ENCODE measurements around the gene BRWD1. TPM values are rescaled to one million over a fixed set of nuclear protein-coding genes. Genes with fewer than 3 reads are reported as not detected.

The BRWD1 gene
- total RNA-seq, 2 experiments from 2014 or later: 84.7 to 92.2 TPM

DNA sequence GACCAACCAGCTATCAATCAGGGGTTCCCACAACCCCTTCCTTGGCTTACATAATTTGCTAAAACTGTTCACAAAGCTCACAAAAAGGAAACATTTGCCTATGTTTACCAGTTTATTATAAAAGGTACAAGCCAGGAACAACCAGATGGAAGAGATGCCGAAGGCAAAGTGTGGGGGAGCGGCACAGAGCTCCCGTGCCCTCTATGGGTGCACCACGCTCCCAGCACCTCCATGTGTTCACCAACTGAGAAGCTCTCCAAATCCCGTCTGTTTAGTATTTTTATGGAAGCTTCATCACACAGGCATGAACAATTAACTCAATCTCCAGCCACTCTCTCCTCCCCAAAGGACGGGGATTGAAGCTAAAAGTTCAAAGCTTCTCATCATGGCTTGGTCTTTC lies 163.1 kb downstream of the BRWD1 start:
- Mint-ChIP-seq H3K9me3 (no peaks in the 10 kb centered on the region), H3K4me3 (no peak overlapping the region), H3K36me3 (ENCODE audit: low read depth) (no peaks in the 10 kb centered on the region), H3K4me1 (ENCODE audit: low read depth) (no peaks in the 10 kb centered on the region), H3K27me3 (peaks cover 17% of the 10 kb centered on the region), H3K27ac (no peak overlapping the region)
- Histone ChIP-seq H3K4me3 (ENCODE audit: low read length) (no peak overlapping the region), H3K4me1 (ENCODE audit: insufficient read depth, low read length) (no peaks in the 10 kb centered on the region), H3K27me3 (ENCODE audit: control insufficient read depth in 1 of 2, insufficient read depth in 2 of 2, low read length in 2 of 2) (no peaks in the 10 kb centered on the region), H3K27ac (ENCODE audit: low read depth in 1 of 2, low read length in 2 of 2) (no peak overlapping the region), H3K36me3 (ENCODE audit: insufficient read depth, low read length) (no peaks in the 10 kb centered on the region), H3K9me3 (ENCODE audit: control insufficient read depth in 1 of 2, insufficient read depth in 1 of 2, low read length in 2 of 2) (no peaks in the 10 kb centered on the region)
- ChIA-PET CTCF (no interaction called here), POLR2A (no interaction called here)
- TF ChIP-seq, protein P1, sequence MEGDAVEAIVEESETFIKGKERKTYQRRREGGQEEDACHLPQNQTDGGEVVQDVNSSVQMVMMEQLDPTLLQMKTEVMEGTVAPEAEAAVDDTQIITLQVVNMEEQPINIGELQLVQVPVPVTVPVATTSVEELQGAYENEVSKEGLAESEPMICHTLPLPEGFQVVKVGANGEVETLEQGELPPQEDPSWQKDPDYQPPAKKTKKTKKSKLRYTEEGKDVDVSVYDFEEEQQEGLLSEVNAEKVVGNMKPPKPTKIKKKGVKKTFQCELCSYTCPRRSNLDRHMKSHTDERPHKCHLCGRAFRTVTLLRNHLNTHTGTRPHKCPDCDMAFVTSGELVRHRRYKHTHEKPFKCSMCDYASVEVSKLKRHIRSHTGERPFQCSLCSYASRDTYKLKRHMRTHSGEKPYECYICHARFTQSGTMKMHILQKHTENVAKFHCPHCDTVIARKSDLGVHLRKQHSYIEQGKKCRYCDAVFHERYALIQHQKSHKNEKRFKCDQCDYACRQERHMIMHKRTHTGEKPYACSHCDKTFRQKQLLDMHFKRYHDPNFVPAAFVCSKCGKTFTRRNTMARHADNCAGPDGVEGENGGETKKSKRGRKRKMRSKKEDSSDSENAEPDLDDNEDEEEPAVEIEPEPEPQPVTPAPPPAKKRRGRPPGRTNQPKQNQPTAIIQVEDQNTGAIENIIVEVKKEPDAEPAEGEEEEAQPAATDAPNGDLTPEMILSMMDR (IDR thresholded peaks at IDR 0.05): no peak
- ATAC-seq (ENCODE audit: poor library complexity) (no peak), DNase-seq (no peak)
- intact Hi-C loops (cut with DNase I, micrococcal nuclease): no loop called here

DNA sequence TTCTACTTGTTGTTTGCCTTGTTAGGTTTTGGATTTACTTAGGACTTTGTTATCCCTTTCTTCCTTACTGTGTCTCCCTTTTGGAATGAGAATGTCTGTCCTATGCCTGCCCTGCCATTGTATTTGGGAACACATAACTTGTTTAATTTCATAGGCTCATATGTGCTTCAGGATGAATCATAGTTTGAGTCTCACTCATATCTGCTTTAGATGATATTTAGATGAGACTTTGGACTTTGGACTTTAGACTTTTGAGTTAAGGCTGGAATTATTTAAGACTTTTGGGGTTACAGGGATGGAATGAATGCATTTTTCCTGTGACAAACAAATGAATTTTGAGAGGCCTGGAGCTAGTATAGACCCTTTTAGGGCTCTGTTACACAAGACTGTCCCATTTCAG lies 163.6 kb downstream of the BRWD1 start:
- ATAC-seq (ENCODE audit: poor library complexity): no peak
- POLR2A ChIA-PET: no interaction called here
- CTCF ChIA-PET: no interaction called here
- no peaks in the 10 kb centered on the region for H3K36me3 ChIP-seq (ENCODE audit: insufficient read depth, low read length)
- H3K36me3 Mint-ChIP-seq (ENCODE audit: low read depth): no peaks in the 10 kb centered on the region
- peaks cover 17% of the 10 kb centered on the region for H3K27me3 Mint-ChIP-seq
- DNase-seq: no peak
- no peaks in the 10 kb centered on the region for H3K4me1 Mint-ChIP-seq (ENCODE audit: low read depth)
- H3K4me3 Mint-ChIP-seq: no peak overlapping the region
- H3K4me1 ChIP-seq (ENCODE audit: insufficient read depth, low read length): no peaks in the 10 kb centered on the region
- H3K27ac ChIP-seq (ENCODE audit: low read depth in 1 of 2, low read length in 2 of 2): no peak overlapping the region
- H3K4me3 ChIP-seq (ENCODE audit: low read length): no peak overlapping the region
- intact Hi-C loops (cut with DNase I, micrococcal nuclease): no loop called here
- no peaks in the 10 kb centered on the region for H3K9me3 ChIP-seq (ENCODE audit: control insufficient read depth in 1 of 2, insufficient read depth in 1 of 2, low read length in 2 of 2)
- no peak overlapping the region for H3K27ac Mint-ChIP-seq
- no peaks in the 10 kb centered on the region for H3K27me3 ChIP-seq (ENCODE audit: control insufficient read depth in 1 of 2, insufficient read depth in 2 of 2, low read length in 2 of 2)
- TF ChIP-seq, protein P1 (IDR thresholded peaks at IDR 0.05): no peak
- no peaks in the 10 kb centered on the region for H3K9me3 Mint-ChIP-seq

- intact Hi-C loops (cut with DNase I, micrococcal nuclease): no loop called here
- no peak for DNase-seq
- Mint-ChIP-seq H3K4me1 (ENCODE audit: low read depth) (no peaks in the 10 kb centered on the region), H3K4me3 (no peak overlapping the region), H3K27me3 (peaks cover 17% of the 10 kb centered on the region), H3K36me3 (ENCODE audit: low read depth) (no peaks in the 10 kb centered on the region), H3K9me3 (no peaks in the 10 kb centered on the region), H3K27ac (no peak overlapping the region)
- Histone ChIP-seq H3K4me1 (ENCODE audit: insufficient read depth, low read length) (no peaks in the 10 kb centered on the region), H3K27me3 (ENCODE audit: control insufficient read depth in 1 of 2, insufficient read depth in 2 of 2, low read length in 2 of 2) (no peaks in the 10 kb centered on the region), H3K4me3 (ENCODE audit: low read length) (no peak overlapping the region), H3K36me3 (ENCODE audit: insufficient read depth, low read length) (no peaks in the 10 kb centered on the region), H3K9me3 (ENCODE audit: control insufficient read depth in 1 of 2, insufficient read depth in 1 of 2, low read length in 2 of 2) (no peaks in the 10 kb centered on the region), H3K27ac (ENCODE audit: low read depth in 1 of 2, low read length in 2 of 2) (no peak overlapping the region)
- TF ChIP-seq, protein P1 (IDR thresholded peaks at IDR 0.05): no peak
- ChIA-PET CTCF (no interaction called here), POLR2A (no interaction called here)
- no peak for ATAC-seq (ENCODE audit: poor library complexity)
These were observed 164.5 kb downstream of the BRWD1 start for GRCh38 chr21:39148975-39149374.

Measured in CD4-positive, alpha-beta T cell (primary cell).